GM12874 (cell line): Measurements from ENCODE around the gene PLA2G4E.

Experiments used
- TF ChIP-seq, protein P1 (sequence below): IDR thresholded peaks from 2 replicates; pipeline ENCODE4 v1.5.1; 2011; ENCODE audit warnings: low read depth, mild to moderate bottlenecking, control low read depth, low read length, moderate library complexity; ENCODE audit not compliant: insufficient read depth

PLA2G4E gene, protein sequence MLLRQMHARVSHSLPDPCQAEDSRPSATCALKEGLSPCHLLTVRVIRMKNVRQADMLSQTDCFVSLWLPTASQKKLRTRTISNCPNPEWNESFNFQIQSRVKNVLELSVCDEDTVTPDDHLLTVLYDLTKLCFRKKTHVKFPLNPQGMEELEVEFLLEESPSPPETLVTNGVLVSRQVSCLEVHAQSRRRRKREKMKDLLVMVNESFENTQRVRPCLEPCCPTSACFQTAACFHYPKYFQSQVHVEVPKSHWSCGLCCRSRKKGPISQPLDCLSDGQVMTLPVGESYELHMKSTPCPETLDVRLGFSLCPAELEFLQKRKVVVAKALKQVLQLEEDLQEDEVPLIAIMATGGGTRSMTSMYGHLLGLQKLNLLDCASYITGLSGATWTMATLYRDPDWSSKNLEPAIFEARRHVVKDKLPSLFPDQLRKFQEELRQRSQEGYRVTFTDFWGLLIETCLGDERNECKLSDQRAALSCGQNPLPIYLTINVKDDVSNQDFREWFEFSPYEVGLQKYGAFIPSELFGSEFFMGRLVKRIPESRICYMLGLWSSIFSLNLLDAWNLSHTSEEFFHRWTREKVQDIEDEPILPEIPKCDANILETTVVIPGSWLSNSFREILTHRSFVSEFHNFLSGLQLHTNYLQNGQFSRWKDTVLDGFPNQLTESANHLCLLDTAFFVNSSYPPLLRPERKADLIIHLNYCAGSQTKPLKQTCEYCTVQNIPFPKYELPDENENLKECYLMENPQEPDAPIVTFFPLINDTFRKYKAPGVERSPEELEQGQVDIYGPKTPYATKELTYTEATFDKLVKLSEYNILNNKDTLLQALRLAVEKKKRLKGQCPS

DNA sequence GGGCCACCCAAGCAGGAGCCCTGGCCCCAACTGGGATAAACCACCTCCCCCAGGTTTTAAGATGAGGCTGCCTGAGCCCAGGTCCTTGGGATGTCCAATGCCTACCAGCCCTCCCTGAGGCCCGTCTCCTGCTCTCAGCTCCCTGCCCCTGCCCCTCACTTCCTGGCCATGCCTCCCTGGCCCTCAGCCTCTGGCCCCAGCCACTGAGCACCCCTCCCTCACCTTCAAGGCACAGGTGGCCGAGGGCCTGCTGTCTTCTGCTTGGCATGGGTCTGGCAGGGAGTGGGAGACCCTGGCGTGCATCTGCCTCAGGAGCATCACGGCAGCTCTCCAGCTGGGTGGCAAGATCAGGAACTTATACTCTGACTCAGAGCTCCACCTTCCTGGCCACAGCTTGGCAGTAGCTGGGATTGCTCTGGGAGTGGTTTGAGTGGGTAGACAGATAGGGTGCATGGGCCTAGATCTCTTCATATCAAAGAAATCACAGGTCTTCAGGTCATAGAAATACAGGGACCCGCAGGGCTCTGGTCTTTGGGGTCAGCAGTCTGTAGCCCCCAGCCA, at the start of gene PLA2G4E:
PLA2G4E (minus strand) TSS at position 330 of the 561 bp plus-strand sequence; CDS start at position 318, 12 bp downstream.
- TF ChIP-seq, protein P1, sequence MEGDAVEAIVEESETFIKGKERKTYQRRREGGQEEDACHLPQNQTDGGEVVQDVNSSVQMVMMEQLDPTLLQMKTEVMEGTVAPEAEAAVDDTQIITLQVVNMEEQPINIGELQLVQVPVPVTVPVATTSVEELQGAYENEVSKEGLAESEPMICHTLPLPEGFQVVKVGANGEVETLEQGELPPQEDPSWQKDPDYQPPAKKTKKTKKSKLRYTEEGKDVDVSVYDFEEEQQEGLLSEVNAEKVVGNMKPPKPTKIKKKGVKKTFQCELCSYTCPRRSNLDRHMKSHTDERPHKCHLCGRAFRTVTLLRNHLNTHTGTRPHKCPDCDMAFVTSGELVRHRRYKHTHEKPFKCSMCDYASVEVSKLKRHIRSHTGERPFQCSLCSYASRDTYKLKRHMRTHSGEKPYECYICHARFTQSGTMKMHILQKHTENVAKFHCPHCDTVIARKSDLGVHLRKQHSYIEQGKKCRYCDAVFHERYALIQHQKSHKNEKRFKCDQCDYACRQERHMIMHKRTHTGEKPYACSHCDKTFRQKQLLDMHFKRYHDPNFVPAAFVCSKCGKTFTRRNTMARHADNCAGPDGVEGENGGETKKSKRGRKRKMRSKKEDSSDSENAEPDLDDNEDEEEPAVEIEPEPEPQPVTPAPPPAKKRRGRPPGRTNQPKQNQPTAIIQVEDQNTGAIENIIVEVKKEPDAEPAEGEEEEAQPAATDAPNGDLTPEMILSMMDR = no peak

DNA sequence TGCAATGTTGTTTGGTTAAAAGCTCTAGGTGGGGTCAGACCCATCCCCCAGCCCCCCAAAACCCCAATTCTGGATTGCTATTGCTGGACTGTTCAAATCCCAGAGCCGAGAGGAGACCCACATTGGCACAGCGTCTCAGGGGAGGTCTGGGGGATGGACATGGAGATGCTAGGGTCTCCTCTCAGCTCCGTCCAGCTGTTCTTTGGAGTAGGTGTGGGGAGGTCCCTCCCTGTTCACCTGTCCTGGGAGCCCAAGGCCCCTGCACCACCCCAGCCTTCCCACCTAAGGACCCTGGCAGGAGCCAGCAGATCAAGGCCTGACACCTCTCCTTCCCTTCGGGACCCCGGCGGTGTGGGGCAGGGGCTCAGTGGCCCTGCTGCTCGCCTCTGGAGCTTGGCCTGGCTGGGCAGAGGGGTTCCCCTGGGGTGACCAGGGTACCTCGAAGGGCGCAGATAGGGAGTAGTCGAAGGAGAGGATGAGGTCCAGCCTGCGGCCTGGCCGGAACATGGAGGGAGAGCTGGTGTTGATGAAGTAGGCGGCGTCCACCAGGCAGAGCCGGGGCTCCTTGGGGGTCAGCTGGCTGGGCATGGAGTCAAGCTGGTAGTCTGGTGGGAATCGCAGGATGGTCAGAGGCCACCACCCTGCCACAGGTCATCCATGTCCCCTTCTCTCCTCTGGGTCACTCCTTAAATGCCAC, 49.6 kb upstream of the PLA2G4E start:
- TF ChIP-seq, protein P1 = no peak

DNA sequence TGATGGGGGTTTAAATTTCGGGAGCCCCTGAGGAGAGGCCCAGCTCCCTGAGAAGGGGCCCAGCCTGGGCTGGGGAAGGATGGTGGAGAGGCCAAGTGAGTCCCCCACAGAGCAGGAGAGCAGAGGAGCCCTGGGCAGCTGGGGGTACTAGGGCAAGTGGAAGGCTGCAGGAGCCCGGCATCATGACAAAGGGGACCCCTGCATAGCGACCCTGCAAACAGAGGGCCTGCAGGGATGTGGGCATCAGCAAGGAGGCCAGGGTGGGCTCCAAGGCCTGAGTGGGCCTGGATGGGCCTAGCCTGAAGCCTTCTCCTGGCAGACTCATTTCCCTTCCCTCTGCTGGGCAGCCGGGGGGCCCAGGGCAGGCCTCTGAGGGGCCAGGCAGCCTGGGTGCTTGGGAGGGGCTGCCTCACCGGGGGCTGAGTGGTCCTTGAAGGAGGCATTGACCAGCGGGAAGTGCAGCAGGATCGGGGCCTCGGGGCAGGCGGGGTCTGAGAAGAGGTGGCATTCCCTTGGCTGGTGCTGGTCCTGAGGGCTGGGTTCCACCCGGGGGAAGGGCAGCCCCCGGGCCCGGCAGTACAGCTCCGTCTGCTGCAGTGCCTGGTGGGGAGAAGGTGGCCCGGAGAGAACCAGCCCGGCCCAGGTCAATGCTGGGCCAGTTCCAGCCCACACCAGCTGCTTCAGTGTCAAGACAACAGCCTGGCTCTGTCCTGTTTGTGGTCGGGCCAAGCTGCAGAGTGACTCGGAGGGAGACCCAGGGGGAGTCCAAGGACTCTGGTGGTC, 48.8 kb upstream of the PLA2G4E start:
- TF ChIP-seq, protein P1 = no peak

DNA sequence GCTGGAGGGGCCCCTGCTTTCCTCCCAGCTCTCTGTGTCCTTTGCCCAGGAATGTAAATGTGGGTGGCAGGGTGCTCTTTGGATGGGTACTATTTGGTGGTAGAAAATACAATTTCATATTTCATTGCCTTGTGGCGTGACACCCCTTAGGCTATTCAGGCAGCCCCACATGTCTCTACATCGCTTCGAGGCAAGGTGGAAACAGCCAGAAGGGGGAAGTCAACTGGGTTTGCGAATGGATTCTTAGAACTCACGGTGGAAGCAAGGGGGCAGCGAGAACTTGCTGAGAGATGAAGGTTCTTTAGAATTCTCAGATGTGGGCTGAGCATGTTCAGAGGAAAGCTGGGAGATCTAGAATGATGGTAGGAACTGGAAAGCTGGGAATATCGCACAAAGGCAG, 48.2 kb upstream of the PLA2G4E start:
- TF ChIP-seq, protein P1 = no peak

DNA sequence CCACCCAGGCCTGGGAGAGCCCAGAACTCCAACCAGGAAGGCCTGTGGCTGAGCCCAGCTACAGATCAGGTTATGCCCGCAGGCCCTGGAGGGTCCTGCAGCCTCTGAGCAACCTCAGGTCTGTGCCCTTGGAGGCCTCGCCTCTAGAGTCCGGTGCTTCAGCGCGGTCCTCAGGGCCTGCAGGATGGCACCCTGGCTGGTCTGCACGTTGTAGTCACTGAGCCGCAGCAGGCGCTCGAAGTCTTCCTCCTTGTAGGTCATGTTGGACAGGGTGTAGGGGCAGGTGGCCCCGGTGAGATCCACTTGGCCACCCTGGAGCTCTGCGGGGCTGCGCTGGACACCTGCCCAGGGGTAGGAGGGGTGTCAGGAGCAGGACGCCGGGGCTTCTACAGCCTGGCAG, 47.8 kb upstream of the PLA2G4E start:
- TF ChIP-seq, protein P1 = no peak

DNA sequence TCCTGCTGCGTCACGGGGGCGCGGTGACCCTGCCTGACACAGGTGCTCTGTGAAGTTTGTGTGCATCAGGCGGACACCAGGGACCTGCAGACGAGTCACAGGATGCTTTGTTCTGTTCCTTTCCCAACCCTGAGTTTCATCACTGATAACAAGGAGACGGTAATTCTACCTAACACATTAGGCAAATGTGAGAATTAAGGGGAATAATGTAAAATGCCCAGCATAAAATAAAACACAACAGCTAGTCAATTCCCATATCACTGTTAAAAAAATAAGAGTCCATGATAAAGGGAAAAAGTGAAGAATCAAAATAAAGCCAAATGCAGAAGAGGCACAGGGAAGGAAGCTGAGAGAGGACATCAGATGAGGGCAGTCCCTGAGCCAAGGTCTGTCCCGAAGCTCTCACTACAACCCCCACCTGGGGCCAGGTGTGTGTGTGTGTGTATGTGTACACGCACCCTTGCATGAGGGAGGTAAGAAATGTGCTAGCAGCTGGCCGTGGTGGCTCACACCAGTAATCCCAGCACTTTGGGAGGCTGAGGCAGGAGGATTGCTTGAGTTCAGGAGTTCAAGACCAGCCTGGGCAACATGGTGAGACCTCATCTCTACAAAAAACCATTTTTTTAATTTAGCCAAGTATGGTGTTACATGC, 46.0 kb upstream of the PLA2G4E start:
- TF ChIP-seq, protein P1 = no peak
